ENCODE data around the gene PRR16. TPM values are rescaled to one million over a fixed set of nuclear protein-coding genes. Genes with fewer than 3 reads are reported as not detected.

The PRR16 gene
- total RNA-seq, 6 experiments from 2014 or later, result 53.5 to 74.0 (median 61.2) TPM

GRCh38 chr5:120446901-120447300 is 17.2 kb upstream of the PRR16 start:
- Mint-ChIP-seq H3K4me1 (ENCODE audit: low read depth) (peaks cover 67% of the 10 kb centered on the region), H3K27me3 (ENCODE audit: insufficient read depth) (no peaks in the 10 kb centered on the region), H3K36me3 (ENCODE audit: low read depth) (peaks cover 13% of the 10 kb centered on the region), H3K4me3 (peak overlapping the region; percentile 58), H3K9me3 (no peaks in the 10 kb centered on the region), H3K27ac (peak overlapping the region; percentile 94)
- TF ChIP-seq CTCF (IDR thresholded peaks at IDR 0.05), result no peak
- peak; percentile 43 for DNase-seq

DNA sequence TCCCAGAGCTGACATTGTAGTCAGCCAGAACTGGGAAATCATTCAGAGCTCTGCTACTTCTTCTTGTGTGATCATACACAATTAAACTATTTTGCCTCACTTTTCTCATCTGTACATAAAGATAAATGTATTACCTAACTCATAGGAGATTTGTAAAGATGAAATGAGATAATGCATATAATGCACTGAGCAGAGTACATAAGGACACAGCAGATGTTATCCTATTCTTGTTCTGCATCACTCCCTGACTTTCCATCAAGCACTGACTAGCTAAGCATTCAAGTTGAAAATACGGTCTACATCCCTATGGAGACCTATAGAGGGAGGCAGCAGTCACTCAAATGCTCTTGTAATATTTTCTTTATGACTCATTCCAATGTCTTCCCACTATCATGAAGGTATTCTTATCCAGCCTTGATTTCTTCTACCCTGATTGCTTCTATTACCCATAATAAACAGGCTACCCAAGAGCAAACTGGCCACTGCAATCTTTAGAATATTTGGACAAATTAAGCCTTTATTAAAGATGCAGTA is 16.3 kb upstream of the PRR16 start:
- H3K27me3 Mint-ChIP-seq (ENCODE audit: insufficient read depth), result no peaks in the 10 kb centered on the region
- peaks cover 65% of the 10 kb centered on the region for H3K4me1 Mint-ChIP-seq (ENCODE audit: low read depth)
- TF ChIP-seq CTCF (IDR thresholded peaks at IDR 0.05), result peak; percentile 23
- H3K36me3 Mint-ChIP-seq (ENCODE audit: low read depth), result peaks cover 7% of the 10 kb centered on the region
- no peaks in the 10 kb centered on the region for H3K9me3 Mint-ChIP-seq
- H3K27ac Mint-ChIP-seq, result no peak overlapping the region
- peak overlapping the region; percentile 6; the same call in 1 of the 2 replicates for H3K4me3 Mint-ChIP-seq
- no peak for DNase-seq

GRCh38 chr5:120449501-120449900 is 14.6 kb upstream of the PRR16 start:
- TF ChIP-seq CTCF (IDR thresholded peaks at IDR 0.05), result no peak
- peaks cover 4% of the 10 kb centered on the region; the same call in 1 of the 2 replicates for H3K36me3 Mint-ChIP-seq (ENCODE audit: low read depth)
- no peaks in the 10 kb centered on the region for H3K9me3 Mint-ChIP-seq
- H3K4me1 Mint-ChIP-seq (ENCODE audit: low read depth), result peaks cover 76% of the 10 kb centered on the region
- DNase-seq, result peak; percentile 64
- H3K27ac Mint-ChIP-seq, result peak overlapping the region; percentile 34; the same call in 1 of the 2 replicates
- H3K4me3 Mint-ChIP-seq, result no peak overlapping the region; the same call in 1 of the 2 replicates
- no peaks in the 10 kb centered on the region for H3K27me3 Mint-ChIP-seq (ENCODE audit: insufficient read depth)

DNA sequence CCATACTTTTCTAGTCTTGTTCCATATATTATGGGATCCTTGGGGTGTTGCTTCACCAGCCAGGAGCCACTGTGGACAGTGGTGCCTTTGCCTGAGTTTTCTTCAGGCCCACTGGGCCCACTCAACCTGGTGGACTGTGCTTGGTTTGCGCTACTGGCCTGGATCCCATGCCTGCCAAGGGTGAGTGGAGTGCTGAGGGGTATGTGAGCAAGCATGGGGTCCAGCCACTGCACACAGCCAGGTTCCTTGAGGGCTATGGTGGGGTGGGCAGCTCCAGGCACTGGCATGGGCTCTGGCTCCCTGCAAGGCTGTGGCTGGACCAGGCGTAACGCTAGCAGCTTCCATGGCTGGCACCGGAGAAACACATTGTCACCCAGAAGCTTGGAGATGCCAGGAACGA is 13.2 kb upstream of the PRR16 start:
- H3K27ac Mint-ChIP-seq, result no peak overlapping the region
- no peaks in the 10 kb centered on the region for H3K27me3 Mint-ChIP-seq (ENCODE audit: insufficient read depth)
- H3K4me1 Mint-ChIP-seq (ENCODE audit: low read depth), result peaks cover 74% of the 10 kb centered on the region
- DNase-seq, result no peak
- TF ChIP-seq CTCF (IDR thresholded peaks at IDR 0.05), result no peak
- no peak overlapping the region for H3K4me3 Mint-ChIP-seq
- peaks cover 4% of the 10 kb centered on the region; the same call in 1 of the 2 replicates for H3K36me3 Mint-ChIP-seq (ENCODE audit: low read depth)
- H3K9me3 Mint-ChIP-seq, result no peaks in the 10 kb centered on the region

GRCh38 chr5:120451445-120451844 is 12.7 kb upstream of the PRR16 start:
- no peak overlapping the region for H3K27ac Mint-ChIP-seq
- no peak for TF ChIP-seq CTCF (IDR thresholded peaks at IDR 0.05)
- H3K36me3 Mint-ChIP-seq (ENCODE audit: low read depth), result peaks cover 4% of the 10 kb centered on the region; the same call in 1 of the 2 replicates
- peaks cover 68% of the 10 kb centered on the region for H3K4me1 Mint-ChIP-seq (ENCODE audit: low read depth)
- H3K4me3 Mint-ChIP-seq, result no peak overlapping the region
- H3K9me3 Mint-ChIP-seq, result no peaks in the 10 kb centered on the region
- no peaks in the 10 kb centered on the region for H3K27me3 Mint-ChIP-seq (ENCODE audit: insufficient read depth)
- no peak for DNase-seq

Measured in HFFc6 (cell line).